ENCODE measurements around the gene ZNF618.

ZNF618 gene

GRCh38 chr9:113934829-113935676, 58.9 kb downstream of the ZNF618 start:
- no peak overlapping the region for H2AFZ ChIP-seq (ENCODE audit: low read length)
- no peaks in the 10 kb centered on the region for H3F3A ChIP-seq (ENCODE audit: low read depth)
- H3K36me3 ChIP-seq (ENCODE audit: insufficient read depth, low read length) = no peaks in the 10 kb centered on the region
- H3K4me3 ChIP-seq (ENCODE audit: low read length, poor library complexity, severe bottlenecking) = no peak overlapping the region
- H3K9ac ChIP-seq (ENCODE audit: low read depth, low read length, poor library complexity, severe bottlenecking) = no peak overlapping the region
- no peaks in the 10 kb centered on the region for H3K9me2 ChIP-seq (replicated peaks; ENCODE audit: low read depth, low read length)
- no peaks in the 10 kb centered on the region for H3K4me1 ChIP-seq (ENCODE audit: insufficient read depth, low read length, poor library complexity, severe bottlenecking)
- H3K27me3 ChIP-seq (ENCODE audit: insufficient read depth, low read length, poor library complexity, severe bottlenecking) = no peaks in the 10 kb centered on the region
- peaks cover 22% of the 10 kb centered on the region for H4K20me1 ChIP-seq (ENCODE audit: insufficient read depth, low read length, poor library complexity, severe bottlenecking)
- H3K79me2 ChIP-seq (ENCODE audit: insufficient read depth, low read length) = peaks cover 52% of the 10 kb centered on the region
- TF ChIP-seq CTCF (conservative IDR thresholded peaks at IDR 0.05; ENCODE audit: low read length) (no peak), EZH2phosphoT487 (IDR thresholded peaks at IDR 0.05; ENCODE audit: borderline replicate concordance) (no peak)
- no peaks in the 10 kb centered on the region for H3K9me3 ChIP-seq (ENCODE audit: insufficient read depth, low read depth, low read length)
- no peak overlapping the region for H3K4me2 ChIP-seq (ENCODE audit: low read depth, low read length, poor library complexity, severe bottlenecking)

- Histone ChIP-seq H3K27me3 (ENCODE audit: insufficient read depth, low read length, poor library complexity, severe bottlenecking) (no peaks in the 10 kb centered on the region), H3K9ac (ENCODE audit: low read depth, low read length, poor library complexity, severe bottlenecking) (no peak overlapping the region), H3K9me3 (ENCODE audit: insufficient read depth, low read depth, low read length) (no peaks in the 10 kb centered on the region), H3K4me2 (ENCODE audit: low read depth, low read length, poor library complexity, severe bottlenecking) (no peak overlapping the region), H2AFZ (ENCODE audit: low read length) (no peak overlapping the region), H4K20me1 (ENCODE audit: insufficient read depth, low read length, poor library complexity, severe bottlenecking) (peaks cover 27% of the 10 kb centered on the region), H3K4me3 (ENCODE audit: low read length, poor library complexity, severe bottlenecking) (no peak overlapping the region), H3K79me2 (ENCODE audit: insufficient read depth, low read length) (peaks cover 48% of the 10 kb centered on the region), H3K9me2 (replicated peaks; ENCODE audit: low read depth, low read length) (no peaks in the 10 kb centered on the region), H3K4me1 (ENCODE audit: insufficient read depth, low read length, poor library complexity, severe bottlenecking) (no peaks in the 10 kb centered on the region), H3K36me3 (ENCODE audit: insufficient read depth, low read length) (no peaks in the 10 kb centered on the region), H3F3A (ENCODE audit: low read depth) (no peaks in the 10 kb centered on the region)
- TF ChIP-seq EZH2phosphoT487 (IDR thresholded peaks at IDR 0.05; ENCODE audit: borderline replicate concordance) (no peak), CTCF (conservative IDR thresholded peaks at IDR 0.05; ENCODE audit: low read length) (no peak)
Measured at GRCh38 chr9:113935677-113936380, 59.7 kb downstream of the ZNF618 start.

- TF ChIP-seq CTCF (conservative IDR thresholded peaks at IDR 0.05; ENCODE audit: low read length) (no peak), EZH2phosphoT487 (IDR thresholded peaks at IDR 0.05; ENCODE audit: borderline replicate concordance) (no peak)
Measured at GRCh38 chr9:113940077-113940476, 64.0 kb downstream of the ZNF618 start.

More at GRCh38 chr9:113940077-113940476, 64.0 kb downstream of the ZNF618 start:
- Histone ChIP-seq H3K36me3 (ENCODE audit: insufficient read depth, low read length) (no peaks in the 10 kb centered on the region), H2AFZ (ENCODE audit: low read length) (no peak overlapping the region), H3K4me1 (ENCODE audit: insufficient read depth, low read length, poor library complexity, severe bottlenecking) (no peaks in the 10 kb centered on the region), H3F3A (ENCODE audit: low read depth) (no peaks in the 10 kb centered on the region), H3K27me3 (ENCODE audit: insufficient read depth, low read length, poor library complexity, severe bottlenecking) (no peaks in the 10 kb centered on the region), H3K9me3 (ENCODE audit: insufficient read depth, low read depth, low read length) (no peaks in the 10 kb centered on the region), H3K79me2 (ENCODE audit: insufficient read depth, low read length) (peaks cover 38% of the 10 kb centered on the region), H4K20me1 (ENCODE audit: insufficient read depth, low read length, poor library complexity, severe bottlenecking) (peaks cover 29% of the 10 kb centered on the region), H3K4me3 (ENCODE audit: low read length, poor library complexity, severe bottlenecking) (no peak overlapping the region), H3K4me2 (ENCODE audit: low read depth, low read length, poor library complexity, severe bottlenecking) (no peak overlapping the region), H3K9ac (ENCODE audit: low read depth, low read length, poor library complexity, severe bottlenecking) (no peak overlapping the region), H3K9me2 (replicated peaks; ENCODE audit: low read depth, low read length) (no peaks in the 10 kb centered on the region)
